ENCODE results near the gene UNC93B1. TPM values are rescaled to one million over a fixed set of nuclear protein-coding genes. Genes with fewer than 3 reads are reported as not detected.

The UNC93B1 gene
- total RNA-seq, 1 experiment from 2014 or later, result 75.5 TPM

DNA sequence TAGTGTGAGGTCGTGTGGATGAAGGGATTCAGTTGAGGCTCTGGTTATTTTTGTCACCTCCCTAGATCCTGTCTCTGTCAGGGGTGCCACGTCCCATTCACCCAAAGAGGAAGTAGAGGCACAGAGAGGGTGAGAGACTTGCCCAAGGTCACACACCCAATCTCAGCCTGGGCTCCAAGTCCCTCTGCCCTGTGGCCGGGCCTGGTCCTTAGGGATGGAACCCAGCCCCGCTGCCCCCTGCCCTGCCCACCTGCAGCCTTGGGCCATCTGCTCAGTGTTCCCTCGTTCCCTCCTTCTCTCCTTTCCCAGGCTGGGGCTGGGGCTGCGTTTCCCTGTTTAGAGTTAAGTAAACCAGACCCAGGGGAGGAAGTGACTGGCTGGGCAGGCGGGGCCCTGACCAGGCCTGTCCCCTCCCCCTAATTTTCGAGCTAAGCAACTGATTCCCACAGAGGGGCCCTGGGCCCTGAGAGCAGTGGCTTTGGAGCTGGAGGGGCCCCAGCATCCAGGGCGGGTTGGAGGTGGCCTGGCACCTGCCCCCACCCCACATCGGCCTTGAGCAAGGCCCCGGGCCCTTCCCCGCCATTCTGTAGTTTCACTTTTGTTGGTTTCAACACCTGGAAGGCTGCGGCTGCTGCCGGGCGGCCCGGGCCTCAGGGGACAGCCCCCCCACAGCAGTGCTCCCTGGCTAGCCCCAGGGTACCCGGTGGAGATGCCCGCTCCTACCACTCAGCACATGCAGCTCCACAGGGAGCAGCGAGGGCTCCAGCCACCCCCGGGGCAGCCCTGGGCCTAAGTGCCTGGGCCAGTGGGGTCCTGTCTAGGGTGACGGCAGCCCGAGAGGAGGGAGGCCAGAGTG, 36.4 kb upstream of the UNC93B1 start:
- H3K4me3 ChIP-seq, result peak overlapping the region; percentile 65
- H3K9me3 ChIP-seq (ENCODE audit: insufficient read depth, low read depth), result no peaks in the 10 kb centered on the region
- intact Hi-C loops (cut with micrococcal nuclease; ENCODE audit: unreplicated experiment), result loop anchor here (1.0 to 5.0 kb wide), 3 partner anchors 30 to 107 kb away; partner anchors contain the start of genes ALDH3B1 and CHKA
- H3K27me3 ChIP-seq (ENCODE audit: insufficient read depth, low read depth), result no peaks in the 10 kb centered on the region
- DNase-seq, result peak; percentile 70 to 73
- H3K79me2 ChIP-seq (ENCODE audit: low read depth), result peaks cover 30% of the 10 kb centered on the region
- no peaks in the 10 kb centered on the region for H3K36me3 ChIP-seq (ENCODE audit: low read depth)
- H3K27ac ChIP-seq, result peak overlapping the region; percentile 65
- peaks cover 60% of the 10 kb centered on the region for H3F3A ChIP-seq (ENCODE audit: insufficient read depth, low read depth)
- ChIA-PET CTCF (interaction anchor here (0.7 kb wide), 1 partner anchor 26 kb away, joined by 22 read pairs; no protein-coding TSS in a partner anchor), POLR2A (ENCODE audit: unreplicated experiment) (interaction anchor here (0.6 to 1.1 kb wide), 4 partner anchors 26 to 232 kb away, joined by 3 to 8 read pairs (median 4); partner anchors contain the start of genes ALDH3B1 and C11orf24)
- peaks cover 36% of the 10 kb centered on the region for H3K4me1 ChIP-seq (replicated peaks; ENCODE audit: insufficient read depth)
- no peaks in the 10 kb centered on the region for H3K9me2 ChIP-seq (ENCODE audit: insufficient read depth)
- no peaks in the 10 kb centered on the region for H4K20me1 ChIP-seq (ENCODE audit: insufficient read depth)
- BruUV-seq (replicated peaks), result no TSS peak
- H2AFZ ChIP-seq, result peak overlapping the region; percentile 78
- TF ChIP-seq, protein P1, sequence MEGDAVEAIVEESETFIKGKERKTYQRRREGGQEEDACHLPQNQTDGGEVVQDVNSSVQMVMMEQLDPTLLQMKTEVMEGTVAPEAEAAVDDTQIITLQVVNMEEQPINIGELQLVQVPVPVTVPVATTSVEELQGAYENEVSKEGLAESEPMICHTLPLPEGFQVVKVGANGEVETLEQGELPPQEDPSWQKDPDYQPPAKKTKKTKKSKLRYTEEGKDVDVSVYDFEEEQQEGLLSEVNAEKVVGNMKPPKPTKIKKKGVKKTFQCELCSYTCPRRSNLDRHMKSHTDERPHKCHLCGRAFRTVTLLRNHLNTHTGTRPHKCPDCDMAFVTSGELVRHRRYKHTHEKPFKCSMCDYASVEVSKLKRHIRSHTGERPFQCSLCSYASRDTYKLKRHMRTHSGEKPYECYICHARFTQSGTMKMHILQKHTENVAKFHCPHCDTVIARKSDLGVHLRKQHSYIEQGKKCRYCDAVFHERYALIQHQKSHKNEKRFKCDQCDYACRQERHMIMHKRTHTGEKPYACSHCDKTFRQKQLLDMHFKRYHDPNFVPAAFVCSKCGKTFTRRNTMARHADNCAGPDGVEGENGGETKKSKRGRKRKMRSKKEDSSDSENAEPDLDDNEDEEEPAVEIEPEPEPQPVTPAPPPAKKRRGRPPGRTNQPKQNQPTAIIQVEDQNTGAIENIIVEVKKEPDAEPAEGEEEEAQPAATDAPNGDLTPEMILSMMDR (conservative IDR thresholded peaks at IDR 0.05), result no peak
- no peak for TF ChIP-seq EZH2 (IDR thresholded peaks at IDR 0.05; ENCODE audit: low read depth)
- peak overlapping the region; percentile 91 for H3K4me2 ChIP-seq

DNA sequence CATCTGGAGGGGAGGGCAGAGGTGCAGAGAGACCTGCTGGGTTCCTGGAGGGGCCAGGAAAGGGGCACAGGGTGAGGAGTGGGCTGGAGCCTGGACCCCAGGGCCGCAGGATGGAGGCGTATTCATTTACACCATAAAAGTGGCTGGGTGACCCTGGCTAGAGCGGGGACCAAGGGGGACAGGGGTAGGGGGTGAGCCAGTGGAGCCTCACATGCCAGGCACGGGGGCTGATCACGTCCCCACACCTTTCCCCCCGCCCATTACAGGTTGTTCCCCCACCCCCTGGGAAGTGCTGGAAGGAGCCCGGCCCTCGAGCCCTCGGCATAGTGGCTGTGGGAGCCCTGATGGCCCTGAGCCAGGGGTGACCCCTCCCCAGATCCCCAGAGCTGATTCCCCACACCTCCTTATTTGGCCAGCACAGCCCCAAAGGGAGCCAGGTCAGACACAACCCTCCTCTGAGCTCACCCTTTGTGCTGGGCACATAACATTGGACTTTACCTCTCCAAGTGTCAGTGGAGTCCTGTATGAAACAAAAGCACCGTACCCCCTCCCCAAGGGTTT, 35.7 kb upstream of the UNC93B1 start:
- Histone ChIP-seq H3K27me3 (ENCODE audit: insufficient read depth, low read depth) (no peaks in the 10 kb centered on the region), H3K9me3 (ENCODE audit: insufficient read depth, low read depth) (no peaks in the 10 kb centered on the region), H3K4me2 (peak overlapping the region; percentile 91), H3K27ac (peak overlapping the region; percentile 65), H3K36me3 (ENCODE audit: low read depth) (no peaks in the 10 kb centered on the region), H3K4me3 (peak overlapping the region; percentile 65), H4K20me1 (ENCODE audit: insufficient read depth) (no peaks in the 10 kb centered on the region), H2AFZ (no peak overlapping the region; the same call in 1 of the 2 replicates), H3K4me1 (replicated peaks; ENCODE audit: insufficient read depth) (peaks cover 36% of the 10 kb centered on the region), H3K9me2 (ENCODE audit: insufficient read depth) (no peaks in the 10 kb centered on the region), H3K79me2 (ENCODE audit: low read depth) (peaks cover 30% of the 10 kb centered on the region), H3F3A (ENCODE audit: insufficient read depth, low read depth) (peaks cover 64% of the 10 kb centered on the region)
- BruUV-seq (replicated peaks), result no TSS peak
- DNase-seq, result no peak
- CTCF ChIA-PET, result interaction anchor here (0.7 kb wide), 1 partner anchor 25 kb away, joined by 22 read pairs; no protein-coding TSS in a partner anchor
- POLR2A ChIA-PET (ENCODE audit: unreplicated experiment), result interaction anchor here (0.8 to 1.1 kb wide), 3 partner anchors 25 to 30 kb away, joined by 3 to 8 read pairs (median 4); partner anchors contain the start of gene ALDH3B1
- TF ChIP-seq, protein P1 (conservative IDR thresholded peaks at IDR 0.05), result no peak
- no peak for TF ChIP-seq EZH2 (IDR thresholded peaks at IDR 0.05; ENCODE audit: low read depth)
- intact Hi-C loops (cut with micrococcal nuclease; ENCODE audit: unreplicated experiment), result loop anchor here (1.0 to 5.0 kb wide), 3 partner anchors 29 to 108 kb away; partner anchors contain the start of genes ALDH3B1 and CHKA

Measured in PC-9 (cell line).